ENCODE measurements around the gene POLR2E. TPM values are rescaled to one million over a fixed set of nuclear protein-coding genes. Genes with fewer than 3 reads are reported as not detected.

The POLR2E gene
- total RNA-seq, 4 donors from 2014 or later = 74.3 to 107 (median 96.9) TPM

- peak overlapping the region; percentile 98 to 100 (median 100) for H3K27ac ChIP-seq
- no peak for DNase-seq
- no peaks in the 10 kb centered on the region for H3K27me3 ChIP-seq
- peak overlapping the region; percentile 94 to 97 (median 95) for H3K4me3 ChIP-seq
- peaks cover 0 to 50% (median 0%) of the 10 kb centered on the region in 3 donors for H3K36me3 ChIP-seq
- peaks cover 4 to 63% (median 31%) of the 10 kb centered on the region in 4 donors for H3K4me1 ChIP-seq
- H3K9me3 ChIP-seq = no peaks in the 10 kb centered on the region
- TF ChIP-seq, protein P1, sequence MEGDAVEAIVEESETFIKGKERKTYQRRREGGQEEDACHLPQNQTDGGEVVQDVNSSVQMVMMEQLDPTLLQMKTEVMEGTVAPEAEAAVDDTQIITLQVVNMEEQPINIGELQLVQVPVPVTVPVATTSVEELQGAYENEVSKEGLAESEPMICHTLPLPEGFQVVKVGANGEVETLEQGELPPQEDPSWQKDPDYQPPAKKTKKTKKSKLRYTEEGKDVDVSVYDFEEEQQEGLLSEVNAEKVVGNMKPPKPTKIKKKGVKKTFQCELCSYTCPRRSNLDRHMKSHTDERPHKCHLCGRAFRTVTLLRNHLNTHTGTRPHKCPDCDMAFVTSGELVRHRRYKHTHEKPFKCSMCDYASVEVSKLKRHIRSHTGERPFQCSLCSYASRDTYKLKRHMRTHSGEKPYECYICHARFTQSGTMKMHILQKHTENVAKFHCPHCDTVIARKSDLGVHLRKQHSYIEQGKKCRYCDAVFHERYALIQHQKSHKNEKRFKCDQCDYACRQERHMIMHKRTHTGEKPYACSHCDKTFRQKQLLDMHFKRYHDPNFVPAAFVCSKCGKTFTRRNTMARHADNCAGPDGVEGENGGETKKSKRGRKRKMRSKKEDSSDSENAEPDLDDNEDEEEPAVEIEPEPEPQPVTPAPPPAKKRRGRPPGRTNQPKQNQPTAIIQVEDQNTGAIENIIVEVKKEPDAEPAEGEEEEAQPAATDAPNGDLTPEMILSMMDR (IDR thresholded peaks at IDR 0.05) = no peak
- no peak for TF ChIP-seq POLR2A (IDR thresholded peaks at IDR 0.05)
These were observed 10.1 kb upstream of the POLR2E start for GRCh38 chr19:1105008-1105872.

GRCh38 chr19:1104311-1105007, 9.3 kb upstream of the POLR2E start:
- peaks cover 0 to 43% (median 0%) of the 10 kb centered on the region in 3 donors for H3K36me3 ChIP-seq
- H3K27me3 ChIP-seq = no peaks in the 10 kb centered on the region
- H3K4me1 ChIP-seq = peaks cover 4 to 64% (median 31%) of the 10 kb centered on the region in 4 donors
- no peaks in the 10 kb centered on the region for H3K9me3 ChIP-seq
- peak; percentile 73 to 90 (median 89) for DNase-seq
- TF ChIP-seq, protein P1 (IDR thresholded peaks at IDR 0.05) = no peak
- peak in 1 of 2 donors; percentile 2 for TF ChIP-seq POLR2A (IDR thresholded peaks at IDR 0.05)
- peak overlapping the region; percentile 94 to 97 (median 95) for H3K4me3 ChIP-seq
- H3K27ac ChIP-seq = peak overlapping the region; percentile 98 to 100 (median 100)

DNA sequence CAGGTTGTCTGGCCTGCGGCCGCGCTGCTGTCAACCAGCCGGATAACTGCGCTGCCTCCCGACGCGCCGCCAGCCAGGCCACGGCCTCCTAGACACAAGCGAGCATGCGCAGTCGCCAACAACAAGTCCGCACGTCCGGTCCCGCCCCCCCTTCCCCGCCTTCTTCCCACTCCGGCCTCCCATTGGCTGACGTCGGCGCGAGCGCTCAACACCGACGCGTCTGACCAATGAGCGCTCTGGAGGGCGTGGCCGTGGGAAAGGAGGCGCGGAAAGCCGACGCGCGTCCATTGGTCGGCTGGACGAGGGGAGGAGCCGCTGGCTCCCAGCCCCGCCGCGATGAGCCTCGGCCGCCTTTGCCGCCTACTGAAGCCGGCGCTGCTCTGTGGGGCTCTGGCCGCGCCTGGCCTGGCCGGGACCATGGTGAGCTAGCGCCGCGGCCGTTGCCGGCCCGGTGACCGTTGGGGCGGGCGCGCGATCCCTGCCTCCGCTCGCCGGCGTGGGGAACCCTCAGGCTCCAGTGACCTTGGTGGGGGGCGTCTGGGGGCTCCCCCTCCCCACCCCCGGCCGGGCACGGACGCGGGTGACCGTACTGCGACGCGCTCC, 8.6 kb upstream of the POLR2E start, which contains the start of gene GPX4:
Gene GPX4, plus strand, starts transcription at position 287 of the 603 bp plus-strand sequence. Its CDS starts 50 bp downstream, at position 337.
- Histone ChIP-seq H3K27me3 (no peaks in the 10 kb centered on the region), H3K9me3 (no peaks in the 10 kb centered on the region), H3K27ac (peak within 1 kb of the TSS; percentile 98 to 100 (median 100)), H3K4me1 (peaks cover 4 to 71% (median 31%) of the 10 kb centered on the region in 4 donors), H3K36me3 (peaks cover 0 to 36% (median 0%) of the 10 kb centered on the region in 3 donors), H3K4me3 (peak within 1 kb of the TSS; percentile 94 to 97 (median 95))
- peak; percentile 99 to 100 (median 100) for DNase-seq
- TF ChIP-seq, protein P1 (IDR thresholded peaks at IDR 0.05) = peak in 1 of 6 experiments; percentile 16
- peak; percentile 98 to 99 for TF ChIP-seq POLR2A (IDR thresholded peaks at IDR 0.05)

GRCh38 chr19:1103132-1103707, 8.0 kb upstream of the POLR2E start:
- TF ChIP-seq, protein P1 (IDR thresholded peaks at IDR 0.05) = no peak
- no peak for TF ChIP-seq POLR2A (IDR thresholded peaks at IDR 0.05)
- Histone ChIP-seq H3K4me1 (peaks cover 4 to 77% (median 31%) of the 10 kb centered on the region in 4 donors), H3K9me3 (no peaks in the 10 kb centered on the region), H3K27me3 (no peaks in the 10 kb centered on the region), H3K4me3 (peak overlapping the region in 3 of 4 donors; percentile 17 to 96 (median 94)), H3K27ac (peak overlapping the region; percentile 79 to 100 (median 99)), H3K36me3 (peaks cover 0 to 30% (median 0%) of the 10 kb centered on the region in 3 donors)
- DNase-seq = no peak
